HCT116 (cell line): ENCODE measurements around the gene PPM1A. TPM values are rescaled to one million over a fixed set of nuclear protein-coding genes. Genes with fewer than 3 reads are reported as not detected.

Experiments used
- ATAC-seq: fragments of 200-7000 bp; cut with Tn5 transposase; 2 replicates; pipeline ENCODE4 v1.9.1; 2020; ENCODE audit warnings: mild to moderate bottlenecking, moderate library complexity
- BruUV-seq: library from RNA; stranded (reverse); fragments of 400-500 nt; replicated peaks from 2 replicates; lab custom pipeline; 2021; lab: Mats Ljungman, UMichigan
- CTCF ChIA-PET: fragments of 300-600 bp; sonication (Branson Sonifier 250); formaldehyde crosslinking; loops from one replicate; lab custom pipeline; 2021; ENCODE audit warnings: antibody characterized with exemption; lab: Charles Lee
- POLR2A ChIA-PET: fragments of 300-600, 350-600 bp; sonication (Branson Sonifier 250); formaldehyde crosslinking; loops from one replicate; lab custom pipeline; 2021; ENCODE audit warnings: antibody characterized with exemption; lab: Charles Lee
- RAD21 ChIA-PET, 2 experiments: fragments of 300-600 bp; sonication (Branson Sonifier 250); formaldehyde crosslinking; loops; one replicate each; lab custom pipeline; 2023; ENCODE audit warnings: low total read pairs in 2 of 2; ENCODE audit not compliant: uncharacterized antibody in 2 of 2, unreplicated experiment in 2 of 2, low non-redundant PET in 1 of 2; lab: Charles Lee
- DNase-seq: peaks from one replicate; pipeline ENCODE4 v3.0.0-alpha.2; 2010; ENCODE audit warnings: low read depth, low spot score
- H2AFZ ChIP-seq: fragments of 200-600 bp; shearing (Covaris generic), sonication (generic); 2 replicates; pipeline ENCODE4 v1.6.1; 2017; ENCODE audit warnings: low read depth, mixed run types, mixed read lengths, antibody characterized with exemption, low read length; ENCODE audit not compliant: poor library complexity, severe bottlenecking
- H3K27ac ChIP-seq: 2 replicates; pipeline ENCODE4 v1.5.1; 2012; ENCODE audit warnings: low read depth, low read length
- H3K27me3 ChIP-seq: fragments of 200-600 bp; sonication (generic); 2 replicates; pipeline ENCODE4 v1.6.1; 2016; ENCODE audit warnings: mixed run types, low read length, mixed read lengths; ENCODE audit not compliant: insufficient read depth
- H3K36me3 ChIP-seq, 2 experiments: fragments of 200-500 bp in 1 of 2; fragments of 200-600 bp in 1 of 2; sonication (Bioruptor generic) in 1 of 2; sonication (generic) in 1 of 2; 2 replicates each; pipeline versions ENCODE4 v1.5.1 to v1.6.1; 2014 to 2016; ENCODE audit warnings: low read length in 2 of 2, inconsistent platforms in 1 of 2, mixed read lengths in 1 of 2, mixed run types in 1 of 2; ENCODE audit not compliant: insufficient read depth in 2 of 2, control insufficient read depth in 1 of 2
- H3K4me1 ChIP-seq, 2 experiments: fragments of 200-600 bp in 1 of 2; sonication (generic) in 1 of 2; 2 replicates each; pipeline versions ENCODE4 v1.5.1 to v1.6.1; 2012 to 2017; ENCODE audit warnings: low read length in 2 of 2, inconsistent platforms in 1 of 2, mild to moderate bottlenecking in 1 of 2, mixed read lengths in 1 of 2, mixed run types in 1 of 2, moderate library complexity in 1 of 2; ENCODE audit not compliant: insufficient read depth in 2 of 2, control insufficient read depth in 1 of 2
- H3K4me2 ChIP-seq: fragments of 200-600 bp; sonication (generic); 2 replicates; pipeline ENCODE4 v1.6.1; 2017; ENCODE audit warnings: mixed run types, low read length, mixed read lengths
- H3K4me3 ChIP-seq, 2 experiments: fragments of 200-600 bp in 1 of 2; sonication (generic) in 1 of 2; replicated peaks in 1 of 2; 2 replicates each; pipeline ENCODE4 v1.5.1; 2011 to 2016; ENCODE audit warnings: low read length in 2 of 2, control low read depth in 1 of 2, low read depth in 1 of 2, mild to moderate bottlenecking in 1 of 2, mixed read lengths in 1 of 2, mixed run types in 1 of 2
- H3K79me2 ChIP-seq: fragments of 200-600 bp; sonication (generic); 2 replicates; pipeline ENCODE4 v1.6.1; 2017; ENCODE audit warnings: mild to moderate bottlenecking, mixed run types, low read length, moderate library complexity, mixed read lengths; ENCODE audit not compliant: insufficient read depth
- H3K9ac ChIP-seq: fragments of 200-600 bp; sonication (generic); 2 replicates; pipeline ENCODE4 v1.6.1; 2016; ENCODE audit warnings: low read length, mixed read lengths
- H3K9me2 ChIP-seq: fragments of 200-600 bp; sonication (generic), shearing (Covaris generic); 2 replicates; pipeline ENCODE4 v1.6.1; 2017; ENCODE audit warnings: mixed run types, mild to moderate bottlenecking, moderate library complexity; ENCODE audit not compliant: insufficient read depth
- H3K9me3 ChIP-seq, 2 experiments: fragments of 200-500 bp in 1 of 2; fragments of 200-600 bp in 1 of 2; sonication (Bioruptor generic) in 1 of 2; sonication (generic) in 1 of 2; 2 replicates each; pipeline ENCODE4 v1.6.1; 2014 to 2017; ENCODE audit warnings: low read length in 2 of 2, mixed read lengths in 2 of 2, inconsistent platforms in 1 of 2, low read depth in 1 of 2, mild to moderate bottlenecking in 1 of 2, mixed run types in 1 of 2, moderate library complexity in 1 of 2; ENCODE audit not compliant: control insufficient read depth in 1 of 2, insufficient read depth in 1 of 2
- H4K20me1 ChIP-seq: fragments of 200-600 bp; sonication (generic), shearing (Covaris generic); 2 replicates; pipeline ENCODE4 v1.6.1; 2017; ENCODE audit warnings: mixed run types, mild to moderate bottlenecking, moderate library complexity; ENCODE audit not compliant: insufficient read depth
- ELF1 ChIP-seq: IDR thresholded peaks from 2 replicates; pipeline ENCODE4 v1.6.1; 2012; ENCODE audit warnings: low read depth, borderline replicate concordance
- EZH2 ChIP-seq: fragments of 200-600 bp; sonication (generic); IDR thresholded peaks from 2 replicates; pipeline ENCODE4 v1.6.1; 2017; ENCODE audit warnings: antibody characterized with exemption, mixed run types
- EZH2phosphoT487 ChIP-seq: fragments of 200-600 bp; IDR thresholded peaks from 2 replicates; pipeline ENCODE4 v1.6.1; 2018; ENCODE audit warnings: antibody characterized with exemption, borderline replicate concordance
- FOSL1 ChIP-seq: IDR thresholded peaks from 2 replicates; pipeline ENCODE4 v1.6.1; 2012; ENCODE audit warnings: low read depth
- POLR2A ChIP-seq: IDR thresholded peaks from 2 replicates; pipeline ENCODE4 v1.7.0; 2011; ENCODE audit warnings: borderline replicate concordance; ENCODE audit not compliant: insufficient read depth, insufficient read length; ENCODE audit errors: extremely low read depth
- POLR2AphosphoS5 ChIP-seq: IDR thresholded peaks from 2 replicates; pipeline ENCODE4 v1.6.1; 2011; ENCODE audit warnings: mild to moderate bottlenecking, low read depth, low read length, moderate library complexity
- RAD21 ChIP-seq: IDR thresholded peaks from 2 replicates; pipeline ENCODE4 v1.6.1; 2012; ENCODE audit warnings: low read depth, mild to moderate bottlenecking
- SP1 ChIP-seq: IDR thresholded peaks from 2 replicates; pipeline ENCODE4 v1.6.1; 2012; ENCODE audit warnings: low read depth
- intact Hi-C: fragments of 100-400 bp; cut with micrococcal nuclease; formaldehyde crosslinking; loops from 2 replicates; pipeline ENCODE4 v1.10.0; 2022
- total RNA-seq: library from RNA; stranded (reverse); gene quantifications from one replicate; pipeline ENCODE4 v1.2.1, GENCODE V29; 2021; ENCODE audit not compliant: unreplicated experiment
- TF ChIP-seq, protein P1 (sequence below): IDR thresholded peaks from 2 replicates; pipeline ENCODE4 v1.6.1; 2012
- TF ChIP-seq, protein P2 (sequence below): IDR thresholded peaks from 2 replicates; pipeline ENCODE4 v1.6.1; 2012; ENCODE audit warnings: low read depth

The PPM1A gene
- total RNA-seq, 1 experiment from 2014 or later = 32.8 TPM

DNA sequence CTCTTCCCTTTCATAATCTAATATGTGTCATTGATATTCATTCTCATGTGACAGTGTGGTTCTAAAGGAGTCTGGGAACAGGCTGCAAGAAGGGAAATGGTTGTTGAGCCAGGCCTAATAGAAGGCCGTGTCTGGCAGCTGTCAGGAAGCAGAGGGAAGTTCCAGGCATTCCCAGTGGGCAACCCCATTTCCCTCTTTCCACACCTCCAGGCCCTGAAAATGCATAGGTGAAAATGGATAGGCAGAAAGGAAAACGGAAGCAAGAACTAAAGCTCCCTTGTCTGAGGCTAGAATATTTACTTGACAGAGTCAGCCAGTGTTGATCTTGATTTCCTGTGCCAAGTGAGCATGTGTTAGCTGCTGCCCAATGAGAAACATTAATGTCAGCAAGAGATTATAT is 97.7 kb downstream of the PPM1A start:
- H3K9ac ChIP-seq = no peak overlapping the region
- POLR2A ChIA-PET = no interaction called here

More for the DNA sequence above, 97.7 kb downstream of the PPM1A start:
- Histone ChIP-seq H3K4me1 (no peaks in the 10 kb centered on the region), H3K4me3 (no peak overlapping the region), H4K20me1 (no peaks in the 10 kb centered on the region), H3K9me2 (no peaks in the 10 kb centered on the region), H3K4me2 (no peak overlapping the region), H3K27ac (no peak overlapping the region), H3K79me2 (no peaks in the 10 kb centered on the region), H3K27me3 (no peaks in the 10 kb centered on the region), H3K9me3 (no peaks in the 10 kb centered on the region), H3K36me3 (no peaks in the 10 kb centered on the region), H2AFZ (no peak overlapping the region)
- ChIA-PET RAD21 (no interaction called here), CTCF (interaction anchor here (1.5 to 5.2 kb wide), 2 partner anchors 15 to 215 kb away, joined by 6 to 48 read pairs; no protein-coding TSS in a partner anchor)
- DNase-seq (no peak), ATAC-seq (no peak)
- intact Hi-C loops = no loop called here
- no peak for TF ChIP-seq POLR2AphosphoS5
- TF ChIP-seq EZH2 = no peak
- TF ChIP-seq, protein P1, sequence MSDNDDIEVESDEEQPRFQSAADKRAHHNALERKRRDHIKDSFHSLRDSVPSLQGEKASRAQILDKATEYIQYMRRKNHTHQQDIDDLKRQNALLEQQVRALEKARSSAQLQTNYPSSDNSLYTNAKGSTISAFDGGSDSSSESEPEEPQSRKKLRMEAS = no peak
- TF ChIP-seq EZH2phosphoT487 = no peak
- TF ChIP-seq SP1 = no peak
- no peak for TF ChIP-seq POLR2A
- no peak for TF ChIP-seq FOSL1
- no peak for TF ChIP-seq RAD21
- TF ChIP-seq, protein P2, sequence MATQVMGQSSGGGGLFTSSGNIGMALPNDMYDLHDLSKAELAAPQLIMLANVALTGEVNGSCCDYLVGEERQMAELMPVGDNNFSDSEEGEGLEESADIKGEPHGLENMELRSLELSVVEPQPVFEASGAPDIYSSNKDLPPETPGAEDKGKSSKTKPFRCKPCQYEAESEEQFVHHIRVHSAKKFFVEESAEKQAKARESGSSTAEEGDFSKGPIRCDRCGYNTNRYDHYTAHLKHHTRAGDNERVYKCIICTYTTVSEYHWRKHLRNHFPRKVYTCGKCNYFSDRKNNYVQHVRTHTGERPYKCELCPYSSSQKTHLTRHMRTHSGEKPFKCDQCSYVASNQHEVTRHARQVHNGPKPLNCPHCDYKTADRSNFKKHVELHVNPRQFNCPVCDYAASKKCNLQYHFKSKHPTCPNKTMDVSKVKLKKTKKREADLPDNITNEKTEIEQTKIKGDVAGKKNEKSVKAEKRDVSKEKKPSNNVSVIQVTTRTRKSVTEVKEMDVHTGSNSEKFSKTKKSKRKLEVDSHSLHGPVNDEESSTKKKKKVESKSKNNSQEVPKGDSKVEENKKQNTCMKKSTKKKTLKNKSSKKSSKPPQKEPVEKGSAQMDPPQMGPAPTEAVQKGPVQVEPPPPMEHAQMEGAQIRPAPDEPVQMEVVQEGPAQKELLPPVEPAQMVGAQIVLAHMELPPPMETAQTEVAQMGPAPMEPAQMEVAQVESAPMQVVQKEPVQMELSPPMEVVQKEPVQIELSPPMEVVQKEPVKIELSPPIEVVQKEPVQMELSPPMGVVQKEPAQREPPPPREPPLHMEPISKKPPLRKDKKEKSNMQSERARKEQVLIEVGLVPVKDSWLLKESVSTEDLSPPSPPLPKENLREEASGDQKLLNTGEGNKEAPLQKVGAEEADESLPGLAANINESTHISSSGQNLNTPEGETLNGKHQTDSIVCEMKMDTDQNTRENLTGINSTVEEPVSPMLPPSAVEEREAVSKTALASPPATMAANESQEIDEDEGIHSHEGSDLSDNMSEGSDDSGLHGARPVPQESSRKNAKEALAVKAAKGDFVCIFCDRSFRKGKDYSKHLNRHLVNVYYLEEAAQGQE = no peak
- TF ChIP-seq ELF1 = no peak
- BruUV-seq = no TSS peak
